GM18520 (cell line): ENCODE measurements around the gene SLC6A16.
A peak's percentile ranks its signal among the peaks of the same experiment; 100 is the strongest.
"Not testable (repeated sequence)": the region's sequence is repeated elsewhere in the genome, so short reads cannot be mapped to it uniquely, and the experiment has no call there.

Experiments
- ATAC-seq: cut with Tn5 transposase; IDR thresholded peaks from one replicate; pipeline ENCODE4 v1.9.1; 2021; ENCODE audit not compliant: unreplicated experiment

The SLC6A16 gene

GRCh38 chr19:49347191-49347590, 22.2 kb upstream of the SLC6A16 start:
- ATAC-seq = no peak

GRCh38 chr19:49344505-49345423, 19.8 kb upstream of the SLC6A16 start:
- no peak for ATAC-seq

GRCh38 chr19:49343123-49343522, 18.1 kb upstream of the SLC6A16 start:
- ATAC-seq = no peak

GRCh38 chr19:49342291-49342721, 17.3 kb upstream of the SLC6A16 start:
- ATAC-seq = no peak

GRCh38 chr19:49340865-49341718, 16.1 kb upstream of the SLC6A16 start:
- ATAC-seq = no peak

- ATAC-seq = peak; percentile 58
These were observed 15.3 kb upstream of the SLC6A16 start for GRCh38 chr19:49340069-49340864.

GRCh38 chr19:49339301-49340068, 14.5 kb upstream of the SLC6A16 start:
- ATAC-seq = no peak

- ATAC-seq = no peak
These were observed 13.8 kb upstream of the SLC6A16 start for GRCh38 chr19:49338691-49339300.

- ATAC-seq = no peak
These were observed 13.2 kb upstream of the SLC6A16 start for GRCh38 chr19:49338023-49338677.

- no peak for ATAC-seq
These were observed 12.5 kb upstream of the SLC6A16 start for GRCh38 chr19:49337267-49338022.

- no peak for ATAC-seq
These were observed 11.7 kb upstream of the SLC6A16 start for GRCh38 chr19:49336482-49337266.

GRCh38 chr19:49335784-49336481, 10.9 kb upstream of the SLC6A16 start:
- ATAC-seq = no peak

- ATAC-seq = no peak
These were observed 10.2 kb upstream of the SLC6A16 start, which contains the start of gene CD37 for GRCh38 chr19:49335071-49335783. Gene CD37 (plus strand): TSS chr19:49335406. CDS start chr19:49335541, 135 bp downstream.

GRCh38 chr19:49333811-49334288, 8.9 kb upstream of the SLC6A16 start:
- peak; percentile 45 for ATAC-seq

- ATAC-seq = no peak
These were observed 8.4 kb upstream of the SLC6A16 start for GRCh38 chr19:49333418-49333805.

GRCh38 chr19:49332691-49333417, 7.9 kb upstream of the SLC6A16 start:
- not testable (repeated sequence) for ATAC-seq
